GM19023 (cell line): ENCODE data around the gene CPNE4.
"Not testable (repeated sequence)": the region's sequence is repeated elsewhere in the genome, so short reads cannot be mapped to it uniquely, and the experiment has no call there.

Experiments used
- ATAC-seq: cut with Tn5 transposase; IDR thresholded peaks from one replicate; pipeline ENCODE4 v1.9.1; 2021; ENCODE audit warnings: mild to moderate bottlenecking, moderate library complexity; ENCODE audit not compliant: unreplicated experiment

Gene CPNE4

DNA sequence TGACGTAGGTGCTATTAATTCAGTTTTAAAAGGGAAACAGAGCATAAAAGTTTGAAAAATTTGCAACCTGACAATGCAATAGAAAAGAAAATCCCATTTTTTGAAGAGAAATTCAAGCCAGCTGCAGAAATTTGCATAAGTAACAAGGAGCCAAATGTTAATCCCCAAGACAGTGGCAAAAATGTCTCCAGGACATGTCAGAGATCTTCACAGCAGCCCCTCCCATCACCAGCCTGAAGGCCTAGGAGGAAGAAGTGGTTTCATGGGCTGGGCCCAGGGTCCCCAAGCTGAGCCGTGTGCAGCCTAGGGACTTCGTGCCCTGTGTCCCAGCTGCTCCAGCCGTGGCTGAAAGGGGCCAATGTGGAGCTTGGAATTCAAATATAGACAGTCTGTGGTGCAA, 148.9 kb downstream of the CPNE4 start:
- not testable (repeated sequence) for ATAC-seq

DNA sequence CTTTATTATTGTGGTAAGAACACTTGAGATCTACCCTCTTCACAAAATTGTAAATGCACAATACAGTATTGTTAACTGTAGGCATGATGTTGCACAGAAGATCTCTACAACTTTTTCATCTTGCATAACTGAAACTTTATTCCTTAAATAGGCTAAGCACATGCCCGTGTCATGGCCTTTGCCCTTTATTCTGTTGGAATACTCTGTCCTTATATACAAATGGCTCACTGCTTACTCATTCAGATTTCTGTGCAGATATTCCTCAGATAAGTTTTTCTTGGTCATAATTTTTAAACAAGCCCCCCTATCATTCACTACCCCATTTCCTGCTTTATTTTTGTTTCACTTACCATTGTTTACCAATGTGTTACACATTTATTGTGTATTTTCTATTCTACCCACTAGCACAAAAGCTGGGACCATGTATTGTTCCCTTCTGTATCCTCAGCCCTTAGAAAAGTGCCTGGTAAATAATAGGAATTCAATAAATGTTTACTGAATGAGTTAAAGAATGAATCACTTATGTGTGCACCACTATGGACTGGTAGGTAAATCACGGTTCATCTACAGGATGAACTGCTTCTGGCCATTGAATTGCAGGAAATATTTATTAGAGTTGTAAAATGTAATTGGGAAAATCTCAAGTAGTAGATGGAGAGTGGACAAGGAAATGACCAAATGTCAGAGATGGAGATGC, 151.0 kb downstream of the CPNE4 start:
- ATAC-seq = no peak

DNA sequence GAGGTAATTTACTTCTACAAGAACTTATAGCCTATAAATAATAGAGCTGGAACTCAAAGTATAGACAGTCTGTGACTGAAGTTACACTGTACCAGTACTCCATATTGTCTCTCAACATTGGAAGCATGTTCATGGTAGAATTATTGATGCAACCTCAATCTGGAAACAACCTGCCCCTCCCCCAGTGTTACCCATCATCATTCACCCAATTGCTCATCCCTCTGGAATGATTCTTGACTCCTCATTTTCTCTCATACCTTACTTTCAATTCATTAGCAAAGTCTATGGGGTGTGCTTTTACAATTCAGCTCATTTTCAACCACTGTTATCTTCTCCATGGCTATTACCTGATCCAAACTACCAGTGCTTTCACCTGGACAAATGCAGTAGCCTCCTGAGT, 151.7 kb downstream of the CPNE4 start:
- no peak for ATAC-seq

GRCh38 chr3:131881777-131882176, 153.0 kb downstream of the CPNE4 start:
- no peak for ATAC-seq

DNA sequence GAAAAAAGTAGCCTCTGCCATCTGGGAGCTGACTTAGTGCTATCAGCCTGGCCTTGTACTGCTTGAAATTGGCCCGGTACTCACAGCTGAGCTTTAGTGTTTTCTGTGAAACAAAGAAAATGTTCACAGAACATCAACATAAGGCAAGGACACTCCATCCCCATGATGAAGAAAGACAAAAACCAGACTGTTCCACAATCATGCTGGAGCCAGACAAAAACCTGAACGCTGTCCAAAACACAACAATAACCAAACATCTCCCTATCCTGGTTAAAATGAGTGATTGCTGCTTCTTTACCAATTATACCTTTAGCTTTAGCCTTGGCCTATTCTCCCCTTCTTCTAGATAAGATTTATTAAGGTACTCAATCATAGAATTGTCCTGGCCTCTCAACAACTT, 153.9 kb downstream of the CPNE4 start:
- ATAC-seq = no peak

- no peak for ATAC-seq
Observed at GRCh38 chr3:131868203-131868602, 166.6 kb downstream of the CPNE4 start.

DNA sequence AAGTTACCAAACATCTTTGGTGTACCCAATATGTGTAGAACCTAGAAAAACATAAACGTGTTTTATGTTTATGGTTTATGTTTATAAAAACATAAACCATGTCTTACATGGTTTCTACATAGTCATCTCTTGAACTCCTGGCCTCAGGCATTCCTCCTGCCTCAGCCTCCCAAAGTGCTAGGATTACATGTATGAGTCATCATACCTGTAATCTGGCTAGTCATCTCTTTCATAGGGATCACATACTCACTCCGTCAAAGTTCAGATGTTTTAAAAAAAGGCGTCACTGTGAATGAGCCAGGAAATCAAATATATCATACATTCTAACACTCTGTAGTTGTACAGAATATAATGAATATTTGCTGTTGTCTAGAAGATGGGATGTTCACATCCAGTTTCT, 178.6 kb downstream of the CPNE4 start:
- ATAC-seq = no peak

- no peak for ATAC-seq
Observed at GRCh38 chr3:131850223-131850622, 184.6 kb downstream of the CPNE4 start.

- no peak for ATAC-seq
Observed at GRCh38 chr3:131849616-131850015, 185.2 kb downstream of the CPNE4 start.

DNA sequence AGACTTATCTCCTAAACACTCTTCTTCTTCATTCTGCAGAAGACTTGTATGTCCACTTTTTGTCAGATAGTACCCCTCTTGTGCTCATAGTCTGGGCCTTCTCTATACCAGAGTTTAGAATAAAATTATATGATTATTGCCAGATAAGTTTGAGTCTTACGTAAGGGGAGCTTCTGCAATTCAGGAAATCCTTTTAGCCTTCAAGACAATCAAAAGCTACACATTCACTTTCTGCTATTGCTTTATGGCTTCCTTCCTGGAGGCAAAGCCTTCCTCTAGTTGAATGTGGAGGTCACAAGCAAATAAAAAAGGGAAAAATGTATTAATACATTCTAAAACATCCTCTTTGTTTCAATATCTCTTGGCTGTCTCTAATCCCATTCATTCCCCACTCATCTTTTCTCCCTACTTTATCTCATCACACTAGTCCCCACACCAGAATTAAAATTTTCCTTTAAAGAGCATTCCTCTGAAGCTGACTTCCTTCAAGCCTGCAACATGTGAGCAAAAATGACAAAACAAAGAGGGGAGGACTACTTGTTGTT, 186.8 kb downstream of the CPNE4 start:
- no peak for ATAC-seq

DNA sequence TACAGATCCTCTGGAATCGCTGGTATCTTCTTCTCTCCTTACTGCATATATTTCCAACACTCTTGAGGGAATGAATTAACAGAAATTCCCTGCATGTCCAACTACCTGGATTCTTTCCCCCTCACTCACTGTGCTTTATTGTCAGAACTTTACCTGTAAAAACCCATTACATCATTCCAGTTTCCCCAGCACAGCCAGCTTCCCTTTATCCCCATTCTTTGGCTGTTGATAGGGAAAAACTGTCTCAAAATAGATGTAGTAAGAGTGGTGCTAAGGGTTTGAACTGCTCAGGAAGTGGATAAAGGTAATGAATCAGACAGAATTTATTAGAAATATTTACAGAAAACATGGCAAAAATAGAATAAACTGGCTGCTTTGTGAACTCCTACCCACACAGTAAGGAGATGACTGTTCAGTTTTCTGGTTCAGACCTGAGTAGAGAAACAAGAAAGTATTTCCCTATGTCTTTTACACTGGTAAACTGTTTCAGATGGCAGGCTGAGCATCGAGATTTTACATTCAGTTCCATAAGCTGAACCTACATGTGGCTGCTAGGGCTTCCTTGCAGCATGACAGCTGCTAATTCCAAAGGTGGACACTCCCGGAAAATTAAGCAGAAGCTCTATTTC, 188.4 kb downstream of the CPNE4 start:
- ATAC-seq = no peak

DNA sequence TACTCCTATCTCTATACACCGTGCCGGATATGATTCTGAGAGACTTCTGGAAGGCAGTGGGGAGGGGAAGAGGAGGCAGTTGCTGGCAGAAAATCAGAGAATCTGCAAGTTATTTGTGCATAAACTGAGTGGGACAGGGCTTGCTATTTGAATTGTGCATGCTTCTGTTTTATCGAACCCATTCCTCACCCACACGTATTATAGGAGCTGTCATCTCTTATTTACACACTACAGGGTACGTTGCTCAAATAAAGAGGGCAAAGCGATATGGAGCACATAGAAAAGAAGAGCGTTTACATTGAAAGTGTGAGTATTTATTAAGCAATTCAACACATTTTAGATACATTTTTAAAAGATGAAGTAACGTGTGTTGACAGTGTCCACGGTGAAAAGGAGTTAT, 191.6 kb downstream of the CPNE4 start:
- ATAC-seq = no peak

DNA sequence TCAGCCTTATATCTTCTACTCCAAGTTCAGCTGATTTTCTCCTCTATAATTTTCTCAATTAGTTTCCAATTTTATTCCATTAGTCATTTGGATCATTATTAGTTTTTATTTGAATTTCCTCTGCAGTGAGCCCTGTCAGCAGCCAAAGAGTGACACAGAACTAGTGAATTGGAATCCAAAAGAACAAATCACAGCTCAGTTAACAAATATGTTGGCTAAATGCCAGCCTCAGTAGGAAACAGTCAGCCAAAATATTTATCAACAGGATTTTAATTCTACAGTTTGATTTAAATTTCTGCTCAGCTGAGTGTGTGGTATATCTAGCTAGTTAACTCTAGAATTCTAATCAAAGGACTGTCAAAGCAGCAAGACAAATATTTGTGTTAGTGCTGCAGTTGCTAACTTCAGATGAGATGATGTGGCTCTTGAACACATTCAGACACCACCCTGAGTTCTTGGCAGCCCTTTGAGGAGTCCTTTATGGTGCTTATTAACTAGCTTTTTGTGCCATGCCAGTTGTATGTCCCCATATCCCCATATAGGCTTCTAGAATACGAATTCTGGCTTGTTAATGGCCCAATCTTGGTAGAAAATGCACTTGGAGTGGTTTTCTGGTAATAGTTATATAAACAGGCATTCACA, 194.5 kb downstream of the CPNE4 start:
- no peak for ATAC-seq

DNA sequence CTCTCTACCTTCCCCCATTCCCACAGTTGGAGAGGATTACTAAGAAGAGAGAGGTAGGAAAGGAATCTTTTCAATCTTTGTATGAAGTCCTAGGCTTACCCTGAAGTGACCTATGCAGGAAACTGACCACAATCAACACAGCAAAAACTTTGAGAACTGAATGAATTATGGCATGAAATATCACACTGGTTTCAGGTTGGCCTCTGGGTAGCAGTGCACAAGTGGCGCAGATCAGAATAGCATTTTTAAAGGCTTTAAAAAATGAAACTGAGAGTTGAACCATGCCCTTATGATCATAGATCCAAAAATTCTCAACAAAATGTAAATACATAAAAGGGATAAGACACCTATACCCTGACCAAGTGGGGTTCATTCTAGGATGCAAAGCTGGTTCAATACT, 198.9 kb downstream of the CPNE4 start:
- ATAC-seq = no peak

- no peak for ATAC-seq
Observed at GRCh38 chr3:131831608-131832007, 203.2 kb downstream of the CPNE4 start.

- no peak for ATAC-seq
Observed at GRCh38 chr3:131821191-131821762, 213.5 kb downstream of the CPNE4 start.

GRCh38 chr3:131819381-131820055, 215.3 kb downstream of the CPNE4 start:
- ATAC-seq = no peak

DNA sequence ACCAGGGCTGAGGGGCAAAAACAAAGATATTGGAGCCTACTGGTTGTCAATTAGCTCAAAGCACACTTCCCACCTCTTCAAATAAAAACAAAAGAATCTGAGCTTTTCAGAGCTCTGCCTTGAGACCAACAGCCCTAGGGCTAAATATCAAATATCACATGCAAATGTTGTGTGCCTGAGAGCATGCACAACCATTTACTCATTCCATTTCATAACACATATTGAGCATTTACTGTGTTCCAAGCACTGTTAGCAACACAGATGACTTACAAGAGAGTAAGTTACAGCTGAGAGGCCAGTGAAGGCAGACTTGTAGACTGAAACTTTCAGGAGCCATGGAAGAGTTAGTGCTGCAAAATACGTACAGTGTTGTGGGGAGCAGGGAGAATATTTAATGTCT, 222.4 kb downstream of the CPNE4 start:
- no peak for ATAC-seq

GRCh38 chr3:131811481-131811880, 223.3 kb downstream of the CPNE4 start:
- no peak for ATAC-seq

GRCh38 chr3:131807822-131808221, 227.0 kb downstream of the CPNE4 start:
- ATAC-seq = peak; percentile 79

DNA sequence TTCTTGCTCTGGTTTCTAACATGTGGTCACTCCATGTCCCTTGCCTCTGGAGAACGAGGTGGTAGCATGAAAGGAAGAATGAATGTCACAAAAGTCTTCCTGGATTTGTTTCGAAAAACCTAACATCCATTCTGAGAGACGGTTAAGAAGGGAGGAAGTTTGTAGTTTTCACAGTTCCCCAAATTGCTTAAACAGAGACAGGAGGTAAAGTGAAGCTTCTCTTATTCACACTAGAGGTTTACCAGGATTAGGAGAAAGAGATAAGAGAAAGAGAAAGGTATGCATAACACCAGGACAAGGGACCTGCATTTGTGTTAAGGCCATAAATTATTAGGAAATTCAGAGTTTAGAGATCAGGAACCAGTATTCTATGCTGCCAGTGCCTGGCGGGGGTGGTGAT, 228.1 kb downstream of the CPNE4 start:
- no peak for ATAC-seq
